ENCODE data around the gene CST7.

- TF ChIP-seq CTCF (IDR thresholded peaks at IDR 0.05) (no peak), POLR2AphosphoS5 (IDR thresholded peaks at IDR 0.05) (no peak), POLR2A (IDR thresholded peaks at IDR 0.05) (no peak)
Measured at GRCh38 chr20:25005220-25005619, 56.2 kb downstream of the CST7 start.

All from breast epithelium (tissue), 3 donors.